ENCODE data around the gene FMNL2. TPM values are rescaled to one million over a fixed set of nuclear protein-coding genes. Genes with fewer than 3 reads are reported as not detected.

FMNL2 gene
- total RNA-seq, 1 experiment from 2014 or later, result 28.1 TPM

DNA sequence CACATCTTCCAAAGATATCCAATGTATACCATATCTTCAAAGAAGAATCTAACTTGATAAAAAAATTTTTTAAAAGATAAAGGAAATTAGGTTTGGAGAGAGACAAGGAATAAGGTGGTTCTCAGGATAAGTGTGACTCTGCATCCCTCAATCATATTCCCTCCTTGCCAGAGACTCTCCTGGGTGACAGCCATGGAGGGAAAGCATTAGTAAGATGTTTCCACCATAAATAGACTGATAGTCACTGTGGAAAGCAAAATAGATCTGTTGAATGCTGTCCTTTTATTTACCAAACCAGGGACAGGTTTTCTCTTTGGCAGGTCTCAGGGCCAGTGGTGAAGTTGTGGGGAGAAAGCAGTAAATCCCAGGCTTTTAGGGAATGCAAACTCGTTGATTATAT lies 274.7 kb downstream of the FMNL2 start:
- no peak overlapping the region for H3K4me3 ChIP-seq (replicated peaks in 1 of 2; ENCODE audit: low read depth in 1 of 2, low read length in 2 of 2)
- H3K4me2 ChIP-seq (ENCODE audit: low read length), result no peak overlapping the region
- intact Hi-C loops (cut with micrococcal nuclease), result no loop called here
- no peaks in the 10 kb centered on the region for H3K27me3 ChIP-seq (ENCODE audit: insufficient read depth, low read length)
- H3K9ac ChIP-seq (ENCODE audit: low read length), result no peak overlapping the region
- H3K36me3 ChIP-seq (ENCODE audit: control insufficient read depth in 1 of 2, insufficient read depth in 2 of 2, low read length in 2 of 2), result no peaks in the 10 kb centered on the region
- H4K20me1 ChIP-seq (ENCODE audit: insufficient read depth), result no peaks in the 10 kb centered on the region; the same call in 1 of the 2 replicates
- RAD21 ChIA-PET (ENCODE audit: low non-redundant PET in 1 of 2, low total read pairs in 2 of 2, uncharacterized antibody in 2 of 2, unreplicated experiment in 2 of 2), result no interaction called here
- no TSS peak for BruUV-seq (replicated peaks)
- CTCF ChIA-PET, result no interaction called here
- TF ChIP-seq EZH2 (IDR thresholded peaks at IDR 0.05), result no peak
- TF ChIP-seq TCF7L2 (IDR thresholded peaks at IDR 0.05; ENCODE audit: borderline replicate concordance, extremely low read depth, insufficient read depth, insufficient read length), result no peak
- no peak for TF ChIP-seq EZH2phosphoT487 (IDR thresholded peaks at IDR 0.05; ENCODE audit: borderline replicate concordance)
- no peak for TF ChIP-seq POLR2A (IDR thresholded peaks at IDR 0.05; ENCODE audit: borderline replicate concordance, extremely low read depth, insufficient read depth, insufficient read length)
- TF ChIP-seq ZFX (IDR thresholded peaks at IDR 0.05), result no peak
- no peak for TF ChIP-seq ZNF274 (IDR thresholded peaks at IDR 0.05; ENCODE audit: low read depth, low read length)
- no peak for TF ChIP-seq ATF3 (IDR thresholded peaks at IDR 0.05)
- no peak for TF ChIP-seq FOSL1 (IDR thresholded peaks at IDR 0.05; ENCODE audit: low read depth)
- TF ChIP-seq, protein P1, sequence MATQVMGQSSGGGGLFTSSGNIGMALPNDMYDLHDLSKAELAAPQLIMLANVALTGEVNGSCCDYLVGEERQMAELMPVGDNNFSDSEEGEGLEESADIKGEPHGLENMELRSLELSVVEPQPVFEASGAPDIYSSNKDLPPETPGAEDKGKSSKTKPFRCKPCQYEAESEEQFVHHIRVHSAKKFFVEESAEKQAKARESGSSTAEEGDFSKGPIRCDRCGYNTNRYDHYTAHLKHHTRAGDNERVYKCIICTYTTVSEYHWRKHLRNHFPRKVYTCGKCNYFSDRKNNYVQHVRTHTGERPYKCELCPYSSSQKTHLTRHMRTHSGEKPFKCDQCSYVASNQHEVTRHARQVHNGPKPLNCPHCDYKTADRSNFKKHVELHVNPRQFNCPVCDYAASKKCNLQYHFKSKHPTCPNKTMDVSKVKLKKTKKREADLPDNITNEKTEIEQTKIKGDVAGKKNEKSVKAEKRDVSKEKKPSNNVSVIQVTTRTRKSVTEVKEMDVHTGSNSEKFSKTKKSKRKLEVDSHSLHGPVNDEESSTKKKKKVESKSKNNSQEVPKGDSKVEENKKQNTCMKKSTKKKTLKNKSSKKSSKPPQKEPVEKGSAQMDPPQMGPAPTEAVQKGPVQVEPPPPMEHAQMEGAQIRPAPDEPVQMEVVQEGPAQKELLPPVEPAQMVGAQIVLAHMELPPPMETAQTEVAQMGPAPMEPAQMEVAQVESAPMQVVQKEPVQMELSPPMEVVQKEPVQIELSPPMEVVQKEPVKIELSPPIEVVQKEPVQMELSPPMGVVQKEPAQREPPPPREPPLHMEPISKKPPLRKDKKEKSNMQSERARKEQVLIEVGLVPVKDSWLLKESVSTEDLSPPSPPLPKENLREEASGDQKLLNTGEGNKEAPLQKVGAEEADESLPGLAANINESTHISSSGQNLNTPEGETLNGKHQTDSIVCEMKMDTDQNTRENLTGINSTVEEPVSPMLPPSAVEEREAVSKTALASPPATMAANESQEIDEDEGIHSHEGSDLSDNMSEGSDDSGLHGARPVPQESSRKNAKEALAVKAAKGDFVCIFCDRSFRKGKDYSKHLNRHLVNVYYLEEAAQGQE (IDR thresholded peaks at IDR 0.05; ENCODE audit: low read depth), result no peak
- no peak for TF ChIP-seq RAD21 (IDR thresholded peaks at IDR 0.05; ENCODE audit: low read depth)
- ATAC-seq (no peak), DNase-seq (ENCODE audit: low read depth, low spot score) (no peak)
- H3K27ac ChIP-seq (ENCODE audit: low read depth, low read length), result no peak overlapping the region
- POLR2A ChIA-PET, result no interaction called here
- peaks cover 0 to 4% of the 10 kb centered on the region in 2 experiments; a peak in 1 of 4 replicates for H3K4me1 ChIP-seq (ENCODE audit: control insufficient read depth in 1 of 2, insufficient read depth in 2 of 2, low read length in 2 of 2)
- H3K79me2 ChIP-seq (ENCODE audit: insufficient read depth, low read length), result no peaks in the 10 kb centered on the region
- no peaks in the 10 kb centered on the region for H3K9me3 ChIP-seq (ENCODE audit: control insufficient read depth in 1 of 2, insufficient read depth in 1 of 2, low read depth in 1 of 2, low read length in 2 of 2)
- H3K9me2 ChIP-seq (ENCODE audit: insufficient read depth), result no peaks in the 10 kb centered on the region
- no peak overlapping the region for H2AFZ ChIP-seq (ENCODE audit: low read depth, low read length, poor library complexity, severe bottlenecking)

Data from HCT116 (cell line).